Activated T-cell treated with anti-CD3 and anti-CD28 coated beads for 24 hours (primary cell): Measurements from ENCODE around the gene XIAP.
A peak's percentile ranks its signal among the peaks of the same experiment; 100 is the strongest.
"Not testable (repeated sequence)": the region's sequence is repeated elsewhere in the genome, so short reads cannot be mapped to it uniquely, and the experiment has no call there.

ENCODE experiments used
- DNase-seq: peaks from one replicate; pipeline ENCODE4 v3.0.0-alpha.2; 2020; ENCODE audit warnings: low read depth

The XIAP gene

DNA sequence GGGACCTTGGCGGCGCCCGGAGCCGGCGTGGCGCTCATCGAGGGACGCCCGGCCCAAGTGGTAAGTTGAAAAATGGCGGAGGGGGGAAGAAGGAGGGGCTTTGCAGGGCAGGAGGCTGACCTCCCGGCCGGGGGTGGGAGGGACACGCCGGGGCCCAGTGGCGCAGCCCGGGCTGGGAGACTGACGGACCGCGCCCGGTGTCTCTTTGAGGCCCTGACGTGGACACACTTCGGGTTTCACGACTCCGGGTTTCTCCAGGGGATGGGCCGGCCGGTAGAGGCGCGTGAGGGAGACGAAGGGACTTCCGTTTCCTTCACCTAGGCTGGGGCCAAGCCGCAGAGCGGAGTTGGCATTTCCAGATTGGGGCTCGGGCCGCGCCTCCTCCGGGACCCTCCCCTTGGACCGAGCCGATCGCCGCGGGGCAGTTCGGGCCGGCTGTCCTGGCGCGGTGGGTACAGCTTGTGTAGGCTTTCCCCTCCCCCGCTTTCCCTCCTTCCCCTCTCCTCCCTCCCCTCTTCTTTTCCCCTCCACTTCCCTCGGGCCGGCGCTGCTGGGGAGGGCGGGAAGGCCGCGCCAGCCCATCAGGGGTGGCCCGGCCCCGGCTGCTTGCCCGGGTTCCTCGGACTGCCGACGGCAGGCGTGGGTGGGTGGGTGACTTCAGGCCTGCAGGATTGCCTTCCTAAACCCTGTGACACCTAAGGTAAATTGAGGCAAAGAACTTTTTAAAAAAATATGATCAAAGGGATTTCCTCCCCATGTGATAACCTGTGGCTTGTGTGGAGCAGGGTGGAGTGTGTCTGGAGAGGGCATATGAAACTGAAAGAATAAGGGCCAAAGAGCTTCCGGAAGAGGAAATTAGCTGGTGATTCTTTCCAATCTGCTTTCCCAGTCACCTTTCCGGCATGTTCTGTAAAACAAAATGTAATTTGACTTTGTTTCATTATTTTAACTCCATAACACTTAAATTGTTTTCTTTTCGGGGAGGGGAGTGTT is at the start of gene XIAP:
Gene XIAP (plus strand): TSS at position 208 of the 993 bp plus-strand sequence. CDS start 25,610 bp downstream, outside the sequence.
- DNase-seq, result peak; percentile 51

DNA sequence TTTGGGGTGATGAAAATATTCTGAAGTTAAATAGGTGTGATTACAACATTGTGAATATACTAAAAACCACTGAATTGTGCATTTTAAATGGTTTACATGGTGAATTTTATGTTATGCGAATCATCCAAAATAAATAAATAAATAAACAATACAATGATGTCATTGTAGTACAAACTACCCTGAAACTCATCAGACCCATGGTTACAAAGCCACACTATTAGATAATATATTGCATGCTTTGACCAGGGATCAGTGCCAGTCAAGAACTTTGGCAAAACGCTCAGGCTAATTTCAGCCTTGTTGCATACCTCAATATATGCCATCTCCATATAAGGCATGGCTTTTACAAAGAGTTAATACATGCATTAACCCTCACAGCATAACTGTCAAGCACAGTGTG is 45.5 kb upstream of the XIAP start:
- no peak for DNase-seq

DNA sequence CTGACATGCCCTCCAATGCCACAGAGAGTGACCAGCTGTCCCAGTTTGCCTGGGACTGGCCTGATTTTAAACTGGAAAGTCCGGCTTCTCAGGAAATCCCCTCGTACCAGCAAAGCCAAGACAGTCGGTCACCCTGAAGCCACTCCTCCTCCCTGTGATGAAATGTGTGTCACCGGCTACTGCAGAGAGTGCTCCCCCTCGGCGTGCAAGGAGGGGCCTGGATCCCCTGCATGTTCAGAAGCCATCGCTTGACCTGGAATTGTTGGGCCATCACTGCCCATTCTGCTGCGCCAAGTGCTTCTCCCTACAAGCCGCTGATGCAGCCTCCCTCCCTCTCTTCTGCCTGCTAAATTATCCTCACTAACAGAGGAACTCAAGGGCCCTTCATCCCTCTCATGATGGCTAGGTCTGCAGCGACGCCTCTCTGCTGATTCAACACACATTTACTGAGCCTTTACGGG is 44.9 kb upstream of the XIAP start:
- DNase-seq, result not testable (repeated sequence)

DNA sequence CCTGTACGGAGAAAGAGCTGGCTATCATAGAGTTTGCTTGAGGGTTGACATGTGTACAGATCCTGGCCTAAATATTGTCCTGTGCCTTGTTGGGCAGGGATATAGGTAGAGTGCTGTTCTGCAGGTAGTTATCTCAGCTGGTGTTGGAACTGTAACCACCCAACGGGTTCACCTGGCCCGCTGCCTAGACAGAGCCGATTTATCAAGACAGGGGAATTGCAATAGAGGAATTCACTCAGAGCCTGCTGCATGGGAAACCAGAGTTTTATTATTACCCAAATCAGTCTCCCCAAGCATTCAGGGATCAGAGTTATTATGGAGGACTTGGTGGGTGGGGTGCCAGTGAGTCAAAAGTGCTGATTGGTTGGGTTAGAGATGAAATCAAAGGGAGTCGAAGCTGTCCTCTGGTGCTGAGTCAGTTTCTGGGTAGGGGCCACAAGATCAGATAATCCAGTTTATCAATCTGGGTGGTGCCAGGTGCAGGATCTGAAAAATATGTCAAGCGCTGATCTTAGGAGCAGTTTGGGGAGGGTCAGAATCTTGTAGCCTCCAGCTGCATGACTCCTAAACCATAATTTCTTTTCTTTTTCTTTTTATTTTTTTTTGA is 42.5 kb upstream of the XIAP start:
- DNase-seq, result no peak

DNA sequence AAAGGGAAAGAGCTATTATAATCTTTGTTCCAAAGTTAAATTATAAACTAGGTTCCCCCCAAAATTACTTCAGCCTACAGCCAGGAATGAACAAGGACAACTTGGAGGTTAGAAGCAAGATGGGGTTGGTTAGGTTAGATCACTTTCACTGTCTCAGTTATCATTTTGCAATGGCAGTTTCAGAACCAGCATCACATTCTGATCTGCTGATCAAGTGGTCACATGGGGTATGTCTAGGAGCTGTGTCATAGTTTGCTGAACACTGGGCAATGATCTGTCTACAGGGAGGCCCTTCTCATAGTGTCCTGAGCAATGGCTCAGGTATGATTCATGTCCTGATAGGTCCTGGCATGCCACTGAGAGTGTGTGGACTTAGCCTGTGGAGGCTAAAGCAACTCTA is 41.6 kb upstream of the XIAP start:
- DNase-seq, result no peak

DNA sequence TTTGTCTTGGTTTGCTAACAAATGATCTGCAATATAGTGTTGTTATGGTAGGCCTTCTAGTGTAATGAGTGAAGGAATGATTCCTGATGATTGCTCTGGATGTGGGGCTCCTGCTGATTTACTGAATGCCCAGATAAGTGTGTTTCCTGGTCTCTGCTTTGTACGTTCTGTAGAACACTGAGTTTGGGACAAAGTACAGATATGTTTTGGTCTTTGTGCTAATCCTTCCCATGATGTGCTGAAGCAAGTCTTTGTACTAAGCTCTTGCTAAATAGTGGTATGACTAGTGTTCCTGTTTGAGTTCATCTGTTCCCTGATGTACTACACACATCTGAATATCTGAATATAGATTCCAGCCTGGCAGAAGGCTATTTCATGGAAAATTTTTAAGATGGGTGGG is 36.9 kb upstream of the XIAP start:
- no peak for DNase-seq

DNA sequence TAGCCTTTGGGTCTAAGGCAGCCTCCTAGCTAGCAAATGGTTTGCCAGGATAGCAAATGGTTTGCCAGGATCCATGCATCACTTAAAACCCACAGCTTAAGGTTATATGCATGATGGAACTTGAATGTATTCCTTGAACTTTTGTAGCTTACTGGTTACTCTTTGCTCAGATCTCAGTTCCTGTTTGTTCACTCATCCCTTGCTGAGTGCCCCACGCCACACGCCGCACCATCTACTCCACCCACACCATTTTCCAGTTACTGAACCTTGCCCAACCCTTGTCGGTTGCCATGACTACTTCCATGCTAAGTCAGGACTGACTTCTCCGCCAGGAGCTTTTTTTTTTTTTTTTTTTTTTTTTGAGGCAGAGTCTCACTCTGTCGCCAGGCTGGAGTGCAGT is 29.5 kb upstream of the XIAP start:
- no peak for DNase-seq

DNA sequence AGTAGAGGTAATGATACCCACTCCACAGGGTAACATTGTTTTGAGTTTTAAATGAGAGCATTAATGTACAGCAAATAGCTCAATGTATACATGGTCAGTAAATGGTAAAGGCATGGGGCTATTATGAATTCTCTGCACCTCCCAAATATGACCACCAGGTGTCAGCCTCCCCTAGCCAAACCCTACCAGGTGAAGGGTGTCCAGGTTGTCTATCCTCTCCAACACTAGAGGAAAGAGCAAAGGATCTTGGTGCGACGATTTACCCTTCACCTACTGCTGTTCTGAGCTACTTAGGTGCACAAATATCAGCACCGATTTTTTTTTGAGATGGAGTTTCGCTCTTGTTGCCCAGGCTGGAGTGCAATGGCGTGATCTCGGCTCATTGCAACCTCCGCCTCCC is 26.5 kb upstream of the XIAP start:
- DNase-seq, result peak; percentile 36

DNA sequence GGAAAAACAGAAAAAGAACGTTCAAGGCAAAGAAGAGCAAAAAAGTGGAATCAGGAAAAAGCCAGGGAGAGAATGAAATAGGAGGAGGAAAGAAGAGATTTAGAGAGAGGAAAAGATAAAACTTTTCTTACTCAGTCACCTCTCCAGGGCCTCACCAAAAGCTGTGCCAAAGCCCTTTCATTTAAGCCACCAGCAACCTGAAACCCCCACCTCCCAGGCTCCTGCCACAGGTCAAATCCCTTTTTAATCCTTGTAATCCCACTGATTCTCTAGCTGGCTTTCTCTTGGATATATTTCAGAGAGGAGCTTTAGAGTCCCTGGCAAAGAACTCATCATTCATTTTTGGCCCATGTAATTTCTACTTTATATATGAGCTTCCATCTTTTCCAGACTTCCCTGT is 25.7 kb upstream of the XIAP start:
- DNase-seq, result no peak

DNA sequence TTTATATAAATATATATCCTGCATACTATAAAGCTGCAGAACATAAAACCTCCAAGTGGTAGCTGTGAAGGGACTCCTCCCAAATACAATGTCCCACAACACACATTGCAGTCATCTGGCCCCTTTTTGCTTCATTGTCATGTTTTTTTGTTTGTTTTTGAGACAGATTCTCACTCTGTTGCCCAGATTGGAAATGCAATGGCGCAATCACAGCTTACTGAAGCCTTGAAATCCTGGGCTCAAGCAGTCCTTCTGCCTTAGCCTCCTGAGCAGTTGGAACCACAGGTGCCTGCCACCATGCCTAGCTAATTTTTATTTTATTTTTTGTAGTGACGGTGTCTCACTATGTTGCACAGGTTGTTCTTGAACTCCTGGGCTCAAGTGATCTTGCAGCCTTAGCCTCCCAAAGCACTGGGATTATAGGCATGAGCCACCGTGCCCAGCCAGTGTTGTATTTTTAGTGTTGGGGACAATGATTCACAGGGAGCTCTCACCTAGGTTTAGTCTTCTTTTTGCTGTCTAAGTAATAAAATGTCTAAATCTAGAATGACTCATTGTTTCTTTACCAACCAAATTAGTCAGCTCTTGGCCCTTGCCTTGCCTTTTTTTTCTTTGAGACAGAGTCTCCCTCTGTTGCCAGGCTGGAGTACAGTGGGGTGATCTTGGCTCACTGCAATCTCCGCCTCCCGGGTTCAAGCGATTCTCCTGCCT is 24.0 kb upstream of the XIAP start:
- DNase-seq, result no peak

DNA sequence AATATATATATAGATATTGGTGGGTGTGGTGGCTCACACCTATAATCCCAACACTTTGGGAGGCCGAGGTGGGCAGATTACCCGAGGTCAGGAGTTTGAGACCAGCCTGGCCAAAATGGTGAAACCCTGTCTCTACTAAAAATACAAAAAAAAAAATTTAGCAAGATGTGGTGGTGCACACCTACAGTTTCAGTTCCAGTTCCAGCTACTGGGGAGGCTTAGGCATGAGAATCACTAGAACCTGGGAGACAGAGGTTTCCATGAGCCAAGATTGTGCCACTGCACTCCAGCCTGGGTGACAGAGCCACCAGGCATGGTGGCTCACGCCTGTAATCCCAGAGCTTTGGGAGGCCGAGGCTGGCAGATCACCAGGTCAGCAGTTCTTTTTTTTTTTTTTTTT is 14.7 kb upstream of the XIAP start:
- not testable (repeated sequence) for DNase-seq

DNA sequence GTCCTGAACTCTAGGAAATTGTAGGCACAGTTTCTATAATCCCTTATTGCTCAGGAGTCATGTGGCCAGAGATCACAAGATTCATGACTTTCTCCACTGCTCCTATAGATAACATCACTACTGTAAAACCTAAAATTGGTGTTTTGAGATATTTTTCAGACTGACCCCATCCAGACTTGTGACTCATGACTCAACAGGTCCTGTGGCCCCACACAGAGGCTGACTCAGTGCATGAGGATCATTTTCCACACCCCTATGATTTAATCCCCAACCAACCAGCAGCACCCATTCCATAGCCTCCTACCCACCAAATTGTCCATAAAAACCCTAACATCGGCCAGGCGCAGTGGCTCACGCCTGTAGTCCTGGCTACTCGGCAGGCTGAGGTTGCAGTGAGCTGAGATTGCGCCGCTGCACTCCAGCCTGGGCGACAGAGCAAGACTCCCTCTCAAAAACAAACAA is 13.2 kb upstream of the XIAP start:
- no peak for DNase-seq

DNA sequence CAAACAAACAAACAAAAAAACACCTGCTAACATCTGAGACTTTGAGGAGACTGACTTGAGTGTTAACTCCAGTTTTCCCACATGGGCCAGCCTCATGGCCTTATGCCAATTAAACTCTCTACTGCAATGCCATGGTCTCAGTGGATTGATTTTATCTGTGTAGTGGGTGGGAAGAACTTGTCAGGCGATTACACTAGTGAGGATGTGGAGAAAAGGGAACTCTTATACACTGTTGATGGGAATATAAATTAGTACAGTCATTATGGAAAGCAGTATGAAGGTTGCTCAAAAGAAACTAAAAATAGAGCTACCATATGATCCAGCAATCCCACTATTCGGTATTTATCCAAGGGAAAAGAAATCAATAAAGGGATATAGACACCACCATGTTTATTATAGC is 12.8 kb upstream of the XIAP start:
- no peak for DNase-seq

DNA sequence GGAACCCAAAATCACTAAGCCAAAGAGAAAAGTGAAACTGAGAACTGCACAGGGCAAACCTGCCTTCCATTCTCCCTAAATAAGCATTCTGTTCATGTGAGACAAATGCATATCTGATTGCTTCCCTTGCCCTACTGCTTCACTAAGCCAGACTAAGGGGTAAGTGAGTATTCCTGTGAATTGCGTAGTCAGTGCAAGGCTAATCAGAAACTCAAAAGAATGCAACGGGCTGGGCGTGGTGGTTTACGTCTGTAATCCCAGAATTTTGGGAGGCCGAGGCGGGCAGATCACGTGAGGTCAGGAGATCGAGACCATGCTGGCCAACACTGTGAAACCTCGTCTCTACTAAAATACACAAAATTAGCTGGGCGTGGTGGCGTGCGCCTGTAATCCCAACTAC is 10.8 kb upstream of the XIAP start:
- DNase-seq, result no peak

DNA sequence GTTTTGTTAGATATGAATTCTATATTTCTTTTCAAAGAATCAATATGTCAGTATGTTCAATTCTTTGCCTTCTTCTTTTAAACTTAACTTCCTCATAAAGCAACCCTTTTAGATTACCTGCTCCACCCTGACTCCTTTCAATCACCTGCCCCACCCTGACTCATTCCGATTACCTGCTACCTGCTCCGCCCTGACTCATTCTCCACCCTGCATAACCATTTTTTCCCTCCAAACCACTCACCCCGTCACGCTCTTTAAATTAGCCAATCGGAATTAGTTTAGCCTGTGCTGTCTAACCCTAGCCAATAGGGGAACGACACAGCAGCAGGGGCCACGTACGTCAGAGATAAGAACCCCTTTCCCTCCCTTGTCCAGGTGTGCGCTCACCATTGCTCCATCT is 9.9 kb upstream of the XIAP start:
- DNase-seq, result not testable (repeated sequence)

DNA sequence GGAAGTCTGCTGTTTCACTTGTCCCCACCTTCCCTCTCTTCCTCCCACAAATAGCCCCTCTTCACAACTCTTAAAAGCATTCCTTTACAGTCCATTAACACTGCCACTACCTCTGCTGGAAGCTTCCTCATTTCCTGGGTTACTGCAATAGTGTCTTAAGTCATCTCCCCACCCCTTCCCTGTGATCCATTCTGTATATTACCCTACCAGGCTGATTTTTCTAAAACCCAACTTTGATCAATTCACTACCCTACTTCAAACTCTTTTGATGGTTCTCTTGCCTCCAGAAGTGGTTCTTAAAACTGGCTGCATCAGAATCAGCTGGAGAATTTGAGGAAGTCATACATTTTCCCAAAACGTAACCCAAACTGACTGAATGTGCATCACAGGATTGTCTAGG is 8.8 kb upstream of the XIAP start:
- no peak for DNase-seq

DNA sequence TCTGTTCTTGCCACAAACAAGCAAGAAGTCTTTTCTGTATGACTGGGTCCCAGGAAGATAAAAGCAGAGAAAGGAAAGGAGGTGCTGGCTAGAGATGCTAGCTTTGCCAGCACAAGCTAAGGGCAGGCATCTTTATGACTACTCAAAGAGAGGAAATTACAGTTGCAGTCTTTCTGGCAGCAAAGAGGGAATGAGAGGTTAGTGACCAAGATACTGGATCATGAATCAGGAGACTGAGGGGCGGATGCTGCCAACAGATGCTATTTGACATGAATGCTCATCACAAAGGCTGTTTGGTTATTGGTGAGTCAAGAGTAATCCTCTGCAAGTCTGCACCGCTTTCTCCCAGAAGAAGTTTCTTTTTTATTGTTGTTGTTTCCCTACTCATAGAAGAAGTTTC is 5.5 kb upstream of the XIAP start:
- no peak for DNase-seq

DNA sequence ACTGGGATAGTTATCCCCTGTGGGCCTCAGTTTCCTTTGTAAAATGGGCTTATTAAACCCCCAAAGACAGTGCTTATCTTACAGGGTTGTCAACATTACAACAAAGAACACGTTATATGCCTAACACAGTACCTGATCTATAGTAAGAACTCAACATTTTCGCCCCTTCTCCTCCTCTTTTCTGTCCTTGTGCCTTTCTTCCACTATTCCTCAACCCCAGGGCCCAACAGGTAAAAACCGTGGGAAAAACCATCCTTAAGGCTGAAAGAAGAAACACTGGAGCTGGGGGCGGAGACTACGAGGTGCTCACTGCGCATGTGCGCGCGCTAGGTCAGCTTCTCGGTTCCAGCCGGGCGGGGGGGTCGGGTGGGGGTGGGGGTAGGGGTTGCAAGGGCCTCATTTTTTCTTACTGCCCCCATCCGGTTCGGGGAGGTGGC is 426 bp upstream of the XIAP start:
- no peak for DNase-seq

DNA sequence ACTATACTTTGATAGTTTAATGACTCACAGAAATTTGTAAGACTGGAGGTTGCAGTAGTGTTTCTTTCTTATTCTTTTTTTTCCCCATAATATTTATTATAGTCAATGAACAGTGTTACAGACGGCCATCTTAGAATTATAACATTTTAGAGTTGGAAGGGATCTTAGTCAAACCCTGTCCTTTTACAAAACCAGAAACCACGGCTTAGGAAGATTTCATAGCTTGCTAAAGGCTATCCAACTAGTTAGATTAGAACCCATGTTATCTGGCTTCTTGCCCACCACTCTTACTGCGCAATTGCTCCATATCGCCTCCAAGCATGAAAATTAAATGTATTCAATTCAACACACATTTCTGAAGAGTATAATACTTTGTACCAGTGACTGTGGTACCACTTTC is 1.1 kb downstream of the XIAP start:
- no peak for DNase-seq

DNA sequence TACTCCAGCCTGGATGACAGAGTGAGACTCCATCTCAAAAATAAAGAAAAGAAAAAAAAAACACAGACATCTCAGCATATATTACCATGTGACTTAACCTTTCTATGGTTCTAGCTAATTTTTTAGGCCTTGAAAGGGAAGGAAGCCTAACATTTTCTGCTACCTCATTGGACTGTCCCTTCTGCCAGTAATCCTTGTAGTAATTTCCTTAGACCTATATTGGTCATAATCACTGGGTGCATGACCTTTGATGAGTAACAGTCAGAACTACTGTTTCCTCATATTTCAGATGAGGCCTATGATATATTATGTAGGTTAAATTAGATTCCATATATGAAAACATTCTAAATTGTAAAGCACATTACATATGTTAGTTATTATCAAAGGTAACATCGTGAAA is 9.6 kb downstream of the XIAP start:
- no peak for DNase-seq

DNA sequence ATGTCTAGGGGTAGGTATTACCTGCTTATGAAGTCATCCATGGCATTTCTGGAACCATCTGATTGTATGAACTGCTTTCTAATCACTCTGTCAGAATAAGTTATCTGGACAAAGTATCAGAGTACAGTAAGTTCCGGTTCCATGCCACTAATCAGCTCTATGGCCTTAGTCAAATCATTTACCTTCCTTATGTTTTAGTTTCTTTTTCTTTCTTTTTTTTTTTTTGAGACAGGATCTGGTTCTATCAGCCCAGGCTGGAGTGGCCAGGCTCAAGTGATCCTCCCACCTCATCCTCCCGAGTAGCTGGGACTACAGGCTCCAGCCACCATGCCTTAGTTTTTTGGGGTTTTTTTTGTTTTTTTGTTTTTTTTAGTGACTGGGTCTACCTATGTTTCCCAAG is 11.5 kb downstream of the XIAP start:
- no peak for DNase-seq

DNA sequence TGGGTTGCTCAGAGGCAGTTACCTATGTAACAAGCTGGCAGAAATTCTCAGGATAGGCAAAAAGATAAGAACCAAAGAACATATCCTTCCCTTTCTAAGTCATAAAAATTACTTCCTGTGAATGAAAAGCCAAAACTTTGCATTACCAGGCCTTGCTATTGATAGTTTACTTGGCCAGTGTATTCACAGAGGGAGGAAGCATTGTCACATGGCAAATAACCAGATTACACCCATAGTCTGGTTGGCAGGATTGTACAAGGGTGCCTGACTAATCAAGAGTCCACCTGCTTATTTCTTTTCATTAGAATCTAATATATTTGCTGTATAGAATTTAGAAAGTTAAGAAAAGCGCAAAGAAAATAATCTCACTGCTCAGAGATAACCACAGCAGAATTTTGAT is 14.1 kb downstream of the XIAP start:
- DNase-seq, result no peak

DNA sequence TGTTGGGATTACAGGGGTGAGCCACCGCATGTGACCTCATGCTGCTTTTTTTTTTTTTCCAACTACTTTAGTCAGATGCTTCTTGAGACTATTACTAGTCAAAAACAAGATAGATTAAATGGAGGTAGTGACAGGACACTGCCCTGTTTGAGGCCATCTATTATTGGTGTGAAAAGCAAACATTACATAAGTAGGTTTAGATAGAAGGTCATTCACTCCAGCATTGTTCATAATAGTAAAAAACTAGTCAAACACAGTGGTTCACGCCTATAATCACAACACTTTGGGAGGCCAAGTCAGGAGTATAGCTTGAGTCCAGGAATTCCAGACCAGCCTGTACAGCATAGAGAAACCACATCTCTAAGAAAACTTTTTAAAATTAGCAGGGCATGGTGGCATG is 16.3 kb downstream of the XIAP start:
- no peak for DNase-seq
